ENCODE results near the gene DYNLL2. TPM values are rescaled to one million over a fixed set of nuclear protein-coding genes. Genes with fewer than 3 reads are reported as not detected.
"Not testable (repeated sequence)": the region's sequence is repeated elsewhere in the genome, so short reads cannot be mapped to it uniquely, and the experiment has no call there.

DYNLL2 gene
- polyA plus RNA-seq (2013, experiment 1 of 4), result 120 TPM
- 127 TPM for polyA plus RNA-seq (2013, experiment 2 of 4)
- polyA plus RNA-seq (2013, experiment 3 of 4), result 71.9 TPM
- 82.3 TPM for polyA plus RNA-seq (2013, experiment 4 of 4)

- 0% methylated on average over 41 to 44 of the region's 45 CpGs for WGBS, 2 experiments
- peak within 1 kb of the TSS; percentile 96 for H3K4me3 ChIP-seq (ENCODE audit: insufficient read depth, low read depth, low read length)
- H3K36me3 ChIP-seq (ENCODE audit: control insufficient read depth, insufficient read depth, low read length), result peaks cover 21% of the 10 kb centered on the region
- peaks cover 54% of the 10 kb centered on the region for H3K4me1 ChIP-seq (ENCODE audit: control insufficient read depth, insufficient read depth, low read length)
- no peaks in the 10 kb centered on the region for H3K27me3 ChIP-seq (ENCODE audit: control insufficient read depth, insufficient read depth, low read length, poor library complexity, severe bottlenecking)
- H3K27ac ChIP-seq (ENCODE audit: insufficient read depth, low read depth, low read length, poor library complexity, severe bottlenecking), result peak within 1 kb of the TSS; percentile 97
- H3K9me3 ChIP-seq (ENCODE audit: control insufficient read depth, low read length), result no peaks in the 10 kb centered on the region
Observed at GRCh38 chr17:58082870-58083490, at the start of gene DYNLL2. Gene DYNLL2 (plus strand): TSS chr17:58083419. CDS start chr17:58087091, 3,672 bp downstream.

GRCh38 chr17:58039975-58040374 lies 43.2 kb upstream of the DYNLL2 start:
- Histone ChIP-seq H3K9me3 (ENCODE audit: control insufficient read depth, low read length) (no peaks in the 10 kb centered on the region), H3K4me3 (ENCODE audit: insufficient read depth, low read depth, low read length) (no peak overlapping the region), H3K27me3 (ENCODE audit: control insufficient read depth, insufficient read depth, low read length, poor library complexity, severe bottlenecking) (no peaks in the 10 kb centered on the region), H3K27ac (ENCODE audit: insufficient read depth, low read depth, low read length, poor library complexity, severe bottlenecking) (no peak overlapping the region), H3K36me3 (ENCODE audit: control insufficient read depth, insufficient read depth, low read length) (no peaks in the 10 kb centered on the region), H3K4me1 (ENCODE audit: control insufficient read depth, insufficient read depth, low read length) (no peaks in the 10 kb centered on the region)
- 92 to 94% methylated on average over 3 of the region's 3 CpGs for WGBS, 2 experiments

GRCh38 chr17:58040386-58040785 lies 42.8 kb upstream of the DYNLL2 start:
- no peak overlapping the region for H3K4me3 ChIP-seq (ENCODE audit: insufficient read depth, low read depth, low read length)
- H3K4me1 ChIP-seq (ENCODE audit: control insufficient read depth, insufficient read depth, low read length), result no peaks in the 10 kb centered on the region
- H3K9me3 ChIP-seq (ENCODE audit: control insufficient read depth, low read length), result no peaks in the 10 kb centered on the region
- no peaks in the 10 kb centered on the region for H3K27me3 ChIP-seq (ENCODE audit: control insufficient read depth, insufficient read depth, low read length, poor library complexity, severe bottlenecking)
- H3K27ac ChIP-seq (ENCODE audit: insufficient read depth, low read depth, low read length, poor library complexity, severe bottlenecking), result no peak overlapping the region
- 93 to 94% methylated on average over 8 of the region's 8 CpGs for WGBS, 2 experiments
- H3K36me3 ChIP-seq (ENCODE audit: control insufficient read depth, insufficient read depth, low read length), result no peaks in the 10 kb centered on the region

- H3K27me3 ChIP-seq (ENCODE audit: control insufficient read depth, insufficient read depth, low read length, poor library complexity, severe bottlenecking), result no peaks in the 10 kb centered on the region
- H3K36me3 ChIP-seq (ENCODE audit: control insufficient read depth, insufficient read depth, low read length), result no peaks in the 10 kb centered on the region
- H3K9me3 ChIP-seq (ENCODE audit: control insufficient read depth, low read length), result no peaks in the 10 kb centered on the region
- H3K4me3 ChIP-seq (ENCODE audit: insufficient read depth, low read depth, low read length), result no peak overlapping the region
- H3K27ac ChIP-seq (ENCODE audit: insufficient read depth, low read depth, low read length, poor library complexity, severe bottlenecking), result no peak overlapping the region
- no peaks in the 10 kb centered on the region for H3K4me1 ChIP-seq (ENCODE audit: control insufficient read depth, insufficient read depth, low read length)
- WGBS, 2 experiments, result 81 to 87% methylated on average over 5 of the region's 5 CpGs
Observed at GRCh38 chr17:58041161-58041560, 42.1 kb upstream of the DYNLL2 start.

GRCh38 chr17:58043221-58044181 lies 39.7 kb upstream of the DYNLL2 start:
- 92 to 96% methylated on average over 5 of the region's 5 CpGs for WGBS, 2 experiments
- Histone ChIP-seq H3K27me3 (ENCODE audit: control insufficient read depth, insufficient read depth, low read length, poor library complexity, severe bottlenecking) (no peaks in the 10 kb centered on the region), H3K9me3 (ENCODE audit: control insufficient read depth, low read length) (no peaks in the 10 kb centered on the region), H3K36me3 (ENCODE audit: control insufficient read depth, insufficient read depth, low read length) (no peaks in the 10 kb centered on the region), H3K4me1 (ENCODE audit: control insufficient read depth, insufficient read depth, low read length) (peaks cover 8% of the 10 kb centered on the region), H3K4me3 (ENCODE audit: insufficient read depth, low read depth, low read length) (no peak overlapping the region), H3K27ac (ENCODE audit: insufficient read depth, low read depth, low read length, poor library complexity, severe bottlenecking) (no peak overlapping the region)

- not testable (repeated sequence) for H3K36me3 ChIP-seq (ENCODE audit: control insufficient read depth, insufficient read depth, low read length); H3K27me3 ChIP-seq (ENCODE audit: control insufficient read depth, insufficient read depth, low read length, poor library complexity, severe bottlenecking); H3K27ac ChIP-seq (ENCODE audit: insufficient read depth, low read depth, low read length, poor library complexity, severe bottlenecking); H3K9me3 ChIP-seq (ENCODE audit: control insufficient read depth, low read length); H3K4me3 ChIP-seq (ENCODE audit: insufficient read depth, low read depth, low read length); H3K4me1 ChIP-seq (ENCODE audit: control insufficient read depth, insufficient read depth, low read length)
- WGBS, 2 experiments, result 96 to 97% methylated on average over 6 of the region's 6 CpGs
Observed at GRCh38 chr17:58044256-58044655, 39.0 kb upstream of the DYNLL2 start.

- Histone ChIP-seq H3K4me1 (ENCODE audit: control insufficient read depth, insufficient read depth, low read length) (peaks cover 8% of the 10 kb centered on the region), H3K36me3 (ENCODE audit: control insufficient read depth, insufficient read depth, low read length) (no peaks in the 10 kb centered on the region), H3K27ac (ENCODE audit: insufficient read depth, low read depth, low read length, poor library complexity, severe bottlenecking) (no peak overlapping the region), H3K9me3 (ENCODE audit: control insufficient read depth, low read length) (no peaks in the 10 kb centered on the region), H3K27me3 (ENCODE audit: control insufficient read depth, insufficient read depth, low read length, poor library complexity, severe bottlenecking) (no peaks in the 10 kb centered on the region), H3K4me3 (ENCODE audit: insufficient read depth, low read depth, low read length) (no peak overlapping the region)
- whole genome bisulfite sequencing, 2 experiments, result 49 to 55% methylated on average over 17 to 18 of the region's 18 CpGs
Observed at GRCh38 chr17:58046239-58047094, 36.8 kb upstream of the DYNLL2 start.

GRCh38 chr17:58047376-58048150 lies 35.7 kb upstream of the DYNLL2 start:
- Histone ChIP-seq H3K9me3 (ENCODE audit: control insufficient read depth, low read length) (no peaks in the 10 kb centered on the region), H3K36me3 (ENCODE audit: control insufficient read depth, insufficient read depth, low read length) (no peaks in the 10 kb centered on the region), H3K27me3 (ENCODE audit: control insufficient read depth, insufficient read depth, low read length, poor library complexity, severe bottlenecking) (no peaks in the 10 kb centered on the region), H3K27ac (ENCODE audit: insufficient read depth, low read depth, low read length, poor library complexity, severe bottlenecking) (no peak overlapping the region), H3K4me1 (ENCODE audit: control insufficient read depth, insufficient read depth, low read length) (peaks cover 8% of the 10 kb centered on the region), H3K4me3 (ENCODE audit: insufficient read depth, low read depth, low read length) (no peak overlapping the region)
- WGBS, 2 experiments, result 91 to 97% methylated on average over 4 of the region's 4 CpGs

GRCh38 chr17:58049533-58049932 lies 33.7 kb upstream of the DYNLL2 start:
- Histone ChIP-seq H3K36me3 (ENCODE audit: control insufficient read depth, insufficient read depth, low read length) (no peaks in the 10 kb centered on the region), H3K27ac (ENCODE audit: insufficient read depth, low read depth, low read length, poor library complexity, severe bottlenecking) (no peak overlapping the region)
- WGBS, 2 experiments, result 94 to 98% methylated on average over 4 of the region's 4 CpGs

More at GRCh38 chr17:58049533-58049932, 33.7 kb upstream of the DYNLL2 start:
- H3K4me1 ChIP-seq (ENCODE audit: control insufficient read depth, insufficient read depth, low read length), result peaks cover 8% of the 10 kb centered on the region
- no peak overlapping the region for H3K4me3 ChIP-seq (ENCODE audit: insufficient read depth, low read depth, low read length)
- H3K9me3 ChIP-seq (ENCODE audit: control insufficient read depth, low read length), result no peaks in the 10 kb centered on the region
- H3K27me3 ChIP-seq (ENCODE audit: control insufficient read depth, insufficient read depth, low read length, poor library complexity, severe bottlenecking), result no peaks in the 10 kb centered on the region

Data from ectodermal cell (in vitro differentiated cells).